ENCODE measurements around the gene GSS. TPM values are rescaled to one million over a fixed set of nuclear protein-coding genes. Genes with fewer than 3 reads are reported as not detected.

GSS gene
- total RNA-seq = 10 to 100 TPM; 17.8 to 38.1 (median 26.8) TPM
- 10 to 100 TPM; 32.3 to 38.7 TPM for polyA plus RNA-seq
- long read RNA-seq, donor 1, transcript GSS-201 (13 exons, 1,919 nt) = major isoform, 37 of 65 reads
- long read RNA-seq, donor 1, partial matches to known transcripts = 14 of 65 reads
- long read RNA-seq, donor 1, other reads (novel, unspliced or antisense) = 13 of 65 reads
- long read RNA-seq, donor 2, transcript GSS-201 (13 exons, 1,919 nt) = major isoform, 117 of 178 reads
- long read RNA-seq, donor 2, partial matches to known transcripts = 25 of 178 reads
- long read RNA-seq, donor 2, other reads (novel, unspliced or antisense) = 36 of 178 reads
- long read RNA-seq, donor 3, transcript GSS-201 (13 exons, 1,919 nt) = major isoform, 23 of 41 reads
- long read RNA-seq, donor 3, partial matches to known transcripts = 12 of 41 reads
- long read RNA-seq, donor 3, other reads (novel, unspliced or antisense) = 5 of 41 reads

- peak in 1 of 2 donors; percentile 79 for TF ChIP-seq POLR2A (IDR thresholded peaks at IDR 0.05)
- TF ChIP-seq CTCF (IDR thresholded peaks at IDR 0.05) = peak in 11 of 12 donors; percentile 21 to 69 (median 51)
- H3K27me3 ChIP-seq = no peaks in the 10 kb centered on the region
- intact Hi-C loops (cut with DNase I) = loop anchor here (1.0 to 10.0 kb wide), 5 partner anchors 79 to 139 kb away; partner anchors contain the start of genes ACSS2 (in 1 of the 10) and TRPC4AP (in 1 of the 10)
- ATAC-seq (peak; percentile 94 to 97 (median 96)), DNase-seq (peak; percentile 97 to 99 (median 98))
- H3K9me3 ChIP-seq = no peaks in the 10 kb centered on the region
- 0 to 1% (median 0%) methylated on average over 50 to 62 of the region's 62 CpGs for WGBS, 4 donors
- peak within 1 kb of the TSS; percentile 42 to 85 (median 70) for H3K4me3 ChIP-seq
- H3K4me1 ChIP-seq = peaks cover 0 to 31% (median 20%) of the 10 kb centered on the region in 12 donors
- peaks cover 0 to 13% (median 0%) of the 10 kb centered on the region in 9 donors for H3K36me3 ChIP-seq
- peak within 1 kb of the TSS; percentile 84 to 96 (median 94) for H3K27ac ChIP-seq
Measured at GRCh38 chr20:34955231-34956040, at the start of gene GSS, which contains the start of gene MYH7B. Gene GSS, minus strand, starts transcription at chr20:34955806. Its CDS starts 3,954 bp downstream, at chr20:34951852. Gene MYH7B, plus strand, starts transcription at chr20:34955868. Its CDS starts 22,138 bp downstream, at chr20:34978006.

- DNase-seq (peak in 3 of 5 donors; percentile 11 to 19 (median 19)), ATAC-seq (no peak)
- intact Hi-C loops (cut with DNase I) = loop anchor here in 3 of 10 donors (5.0 kb wide), 2 partner anchors 38 to 133 kb away; partner anchors contain the start of gene GGT7 (in 3 of the 3)
- H3K27ac ChIP-seq = no peak overlapping the region
- peaks cover 0 to 17% (median 0%) of the 10 kb centered on the region in 12 donors for H3K4me1 ChIP-seq
- H3K36me3 ChIP-seq = peaks cover 0 to 100% (median 99%) of the 10 kb centered on the region in 9 donors
- no peaks in the 10 kb centered on the region for H3K27me3 ChIP-seq
- 91 to 93% (median 92%) methylated on average over 20 of the region's 20 CpGs for WGBS, 4 donors
- TF ChIP-seq POLR2A (IDR thresholded peaks at IDR 0.05) (no peak), CTCF (IDR thresholded peaks at IDR 0.05) (no peak)
- no peak overlapping the region for H3K4me3 ChIP-seq
- no peaks in the 10 kb centered on the region for H3K9me3 ChIP-seq
Measured at GRCh38 chr20:35004749-35005462, 49.3 kb upstream of the GSS start.

- Histone ChIP-seq H3K4me1 (peaks cover 0 to 17% (median 0%) of the 10 kb centered on the region in 12 donors), H3K27me3 (no peaks in the 10 kb centered on the region), H3K27ac (no peak overlapping the region), H3K9me3 (no peaks in the 10 kb centered on the region), H3K36me3 (peaks cover 0 to 100% (median 99%) of the 10 kb centered on the region in 9 donors), H3K4me3 (no peak overlapping the region)
- peak in 2 of 4 donors; percentile 1 to 2 for ATAC-seq
- intact Hi-C loops (cut with DNase I) = no loop called here
- 76 to 82% (median 79%) methylated on average over 17 to 18 of the region's 18 CpGs for WGBS, 4 donors
- peak in 3 of 5 donors; percentile 15 to 46 (median 25) for DNase-seq
- TF ChIP-seq POLR2A (IDR thresholded peaks at IDR 0.05) = no peak
- TF ChIP-seq CTCF (IDR thresholded peaks at IDR 0.05) = no peak
Measured at GRCh38 chr20:35004051-35004725, 48.6 kb upstream of the GSS start.

All from heart left ventricle (tissue), 16 donors.